NT2/D1 (cell line): ENCODE measurements around the gene FAM25G.
"Not testable (repeated sequence)": the region's sequence is repeated elsewhere in the genome, so short reads cannot be mapped to it uniquely, and the experiment has no call there.

ENCODE experiments used
- DNase-seq: peaks from one replicate; pipeline ENCODE4 v3.0.0-alpha.2; 2011; ENCODE audit warnings: low read depth, low spot score
- H3K27me3 ChIP-seq: 2 replicates; pipeline ENCODE4 v1.6.0; 2011; ENCODE audit warnings: mild to moderate bottlenecking; ENCODE audit not compliant: insufficient read length, insufficient read depth
- H3K36me3 ChIP-seq: 2 replicates; pipeline ENCODE4 v1.6.1; 2011; ENCODE audit warnings: mild to moderate bottlenecking, low read length, mixed read lengths; ENCODE audit not compliant: insufficient read depth, insufficient read length
- H3K4me1 ChIP-seq: 2 replicates; pipeline ENCODE4 v1.5.1; 2011; ENCODE audit not compliant: insufficient read depth, insufficient read length
- H3K4me3 ChIP-seq: 2 replicates; pipeline ENCODE4 v1.5.1; 2011; ENCODE audit warnings: low read depth; ENCODE audit not compliant: insufficient read length
- H3K9ac ChIP-seq: 2 replicates; pipeline ENCODE4 v1.6.0; 2011; ENCODE audit warnings: low read depth; ENCODE audit not compliant: insufficient read length
- H3K9me3 ChIP-seq: 2 replicates; pipeline ENCODE4 v1.5.1; 2011; ENCODE audit warnings: mild to moderate bottlenecking, low read length; ENCODE audit not compliant: insufficient read depth
- SUZ12 ChIP-seq: IDR thresholded peaks from 2 replicates; pipeline ENCODE4 v1.6.1; 2011; ENCODE audit not compliant: insufficient read length, insufficient read depth; ENCODE audit errors: extremely low read depth
- YY1 ChIP-seq: IDR thresholded peaks from 2 replicates; pipeline ENCODE4 v1.6.1; 2011; ENCODE audit not compliant: insufficient read length, insufficient read depth
- ZNF274 ChIP-seq: IDR thresholded peaks from 2 replicates; pipeline ENCODE4 v1.6.1; 2011; ENCODE audit warnings: mild to moderate bottlenecking, low read depth, low read length

The FAM25G gene

DNA sequence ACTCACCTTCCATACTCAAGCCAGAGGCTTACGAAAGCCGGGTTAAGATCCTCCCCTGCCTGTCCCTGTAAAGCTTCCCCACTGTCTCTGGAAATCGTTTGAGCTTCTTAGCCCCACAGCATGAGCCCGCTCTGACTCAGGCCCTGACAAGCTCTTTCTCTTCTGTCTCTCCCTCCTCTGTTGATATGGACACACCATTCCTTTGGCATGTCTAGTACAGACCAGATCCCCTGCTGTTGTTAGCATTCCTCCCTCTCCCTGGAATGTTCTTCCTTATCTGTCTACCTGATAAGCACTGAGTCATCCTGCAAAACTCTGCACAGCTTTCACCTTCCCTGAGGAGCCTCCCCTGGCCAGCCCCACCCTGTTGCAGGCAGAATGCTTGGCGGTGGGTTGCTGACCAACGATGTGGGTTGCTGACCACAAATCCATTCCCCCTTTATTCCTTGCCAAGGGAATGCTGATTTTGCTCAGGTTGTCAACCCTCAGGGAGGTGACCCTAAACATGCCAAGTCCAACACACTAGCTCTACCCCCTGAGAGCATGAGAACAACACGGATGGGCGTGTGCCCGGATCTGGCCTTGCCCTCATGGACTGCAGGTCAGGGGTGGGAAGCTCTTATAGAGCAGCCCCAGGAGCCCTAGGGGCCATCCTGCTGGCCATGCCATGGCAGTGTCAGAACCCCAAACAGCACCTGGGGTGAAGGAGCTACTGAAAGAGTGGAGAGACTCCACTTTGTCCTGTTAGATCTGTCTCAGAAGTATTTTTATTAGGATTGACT, 28.7 kb downstream of the FAM25G start:
- DNase-seq, H3K36me3 ChIP-seq, H3K4me1 ChIP-seq, H3K9ac ChIP-seq, H3K27me3 ChIP-seq, H3K4me3 ChIP-seq, H3K9me3 ChIP-seq: not testable (repeated sequence)

DNA sequence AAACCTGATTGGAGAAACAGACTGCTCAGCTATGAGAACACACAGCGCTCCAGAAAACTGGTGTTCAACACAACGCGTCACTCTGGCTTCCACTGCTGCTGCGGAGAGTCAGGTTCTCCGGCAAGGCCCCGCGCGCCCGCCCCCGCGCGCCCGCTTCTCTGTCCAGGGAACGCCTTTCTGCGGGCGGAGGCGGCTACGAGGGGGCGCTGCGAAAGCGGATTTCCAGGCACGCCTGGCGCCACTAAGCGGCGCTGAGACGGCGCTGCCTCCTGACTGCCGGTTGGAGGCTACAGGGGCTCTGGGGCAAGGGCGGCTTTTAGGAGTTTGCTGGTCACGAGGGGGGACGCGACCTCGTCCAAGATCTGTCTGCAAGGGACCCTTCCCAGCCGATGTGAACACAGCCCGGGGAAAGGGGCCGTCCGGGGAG, 30.2 kb downstream of the FAM25G start:
- H3K4me3 ChIP-seq, H3K36me3 ChIP-seq, DNase-seq, H3K4me1 ChIP-seq, H3K9ac ChIP-seq, H3K27me3 ChIP-seq, H3K9me3 ChIP-seq: not testable (repeated sequence)

DNA sequence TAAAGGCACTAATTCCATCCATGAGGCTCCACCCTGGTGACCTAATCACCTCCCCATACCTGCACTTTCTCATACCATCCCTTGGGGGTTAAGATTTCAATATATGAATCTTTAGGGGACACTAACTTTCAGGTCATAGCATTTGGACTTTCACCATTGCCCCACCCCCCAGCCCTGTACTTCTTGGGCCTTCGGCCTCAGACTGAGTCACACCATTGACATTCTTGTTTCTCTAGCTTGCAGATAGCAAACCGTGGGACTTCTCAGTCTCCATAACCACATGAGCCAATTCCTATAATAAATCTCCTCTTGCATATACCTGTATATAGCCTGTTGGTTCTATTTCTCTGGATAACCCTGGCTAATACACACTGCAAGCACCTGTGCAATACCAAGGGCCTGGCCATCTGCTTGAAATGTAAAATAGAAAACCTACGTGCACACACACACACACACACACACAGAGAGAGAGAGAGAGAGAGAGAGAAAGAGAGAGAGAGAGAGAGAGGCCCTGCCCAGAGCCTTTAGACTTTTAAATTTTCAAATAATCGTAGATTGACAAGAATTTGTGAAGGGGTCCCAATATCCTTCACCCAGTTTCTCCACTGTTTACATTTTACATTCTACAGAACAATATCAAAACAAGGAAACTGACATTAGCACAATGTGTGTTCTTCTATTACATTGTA, 32.9 kb downstream of the FAM25G start:
- no peaks in the 10 kb centered on the region for H3K27me3 ChIP-seq
- H3K4me3 ChIP-seq: no peak overlapping the region
- no peaks in the 10 kb centered on the region for H3K9me3 ChIP-seq
- no peak overlapping the region for H3K9ac ChIP-seq
- TF ChIP-seq YY1 (no peak), SUZ12 (no peak), ZNF274 (no peak)
- H3K4me1 ChIP-seq: peaks cover 2% of the 10 kb centered on the region
- no peak for DNase-seq
- H3K36me3 ChIP-seq: no peaks in the 10 kb centered on the region

DNA sequence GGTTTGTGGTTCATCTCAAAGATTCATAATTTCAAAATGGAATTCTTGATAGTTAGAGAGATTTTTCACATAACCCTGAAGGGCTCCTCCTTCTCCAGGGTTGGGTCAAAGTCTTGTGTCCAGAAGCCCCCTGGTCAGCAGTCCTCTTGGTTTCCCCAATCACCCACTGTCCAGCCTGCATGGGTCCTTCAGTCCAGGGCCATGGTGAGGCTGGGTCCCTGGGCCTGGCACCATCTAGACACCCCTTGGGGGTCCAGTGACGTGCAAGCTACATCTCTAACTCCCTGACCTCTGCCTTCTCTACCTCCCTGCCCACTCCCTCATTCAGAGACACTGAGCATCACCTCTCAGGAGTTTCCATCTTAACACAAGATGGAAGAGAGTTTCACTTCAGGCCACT, 33.7 kb downstream of the FAM25G start:
- TF ChIP-seq ZNF274 (no peak), YY1 (no peak), SUZ12 (no peak)
- Histone ChIP-seq H3K9ac (no peak overlapping the region), H3K36me3 (no peaks in the 10 kb centered on the region), H3K27me3 (no peaks in the 10 kb centered on the region), H3K4me1 (peaks cover 4% of the 10 kb centered on the region), H3K4me3 (no peak overlapping the region), H3K9me3 (no peaks in the 10 kb centered on the region)
- DNase-seq: no peak

DNA sequence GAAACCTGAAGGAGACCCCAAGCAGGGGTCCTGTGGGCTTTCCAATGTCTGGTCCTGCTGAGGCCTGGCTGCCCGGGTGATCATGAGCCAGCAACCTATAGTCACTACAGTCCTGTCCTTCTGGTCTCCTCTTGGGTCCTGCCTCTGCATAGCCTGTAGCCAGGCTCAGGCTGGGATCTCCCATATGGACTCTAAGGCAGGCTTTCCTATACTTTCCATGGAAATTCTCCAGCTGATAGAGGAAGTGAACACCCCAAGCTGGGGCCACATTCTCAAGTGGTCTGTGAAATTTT, 34.0 kb downstream of the FAM25G start:
- no peak overlapping the region for H3K9ac ChIP-seq
- DNase-seq: no peak
- H3K27me3 ChIP-seq: no peaks in the 10 kb centered on the region
- TF ChIP-seq SUZ12 (no peak), ZNF274 (no peak), YY1 (no peak)
- no peaks in the 10 kb centered on the region for H3K36me3 ChIP-seq
- no peak overlapping the region for H3K4me3 ChIP-seq
- H3K4me1 ChIP-seq: peaks cover 4% of the 10 kb centered on the region
- no peaks in the 10 kb centered on the region for H3K9me3 ChIP-seq

DNA sequence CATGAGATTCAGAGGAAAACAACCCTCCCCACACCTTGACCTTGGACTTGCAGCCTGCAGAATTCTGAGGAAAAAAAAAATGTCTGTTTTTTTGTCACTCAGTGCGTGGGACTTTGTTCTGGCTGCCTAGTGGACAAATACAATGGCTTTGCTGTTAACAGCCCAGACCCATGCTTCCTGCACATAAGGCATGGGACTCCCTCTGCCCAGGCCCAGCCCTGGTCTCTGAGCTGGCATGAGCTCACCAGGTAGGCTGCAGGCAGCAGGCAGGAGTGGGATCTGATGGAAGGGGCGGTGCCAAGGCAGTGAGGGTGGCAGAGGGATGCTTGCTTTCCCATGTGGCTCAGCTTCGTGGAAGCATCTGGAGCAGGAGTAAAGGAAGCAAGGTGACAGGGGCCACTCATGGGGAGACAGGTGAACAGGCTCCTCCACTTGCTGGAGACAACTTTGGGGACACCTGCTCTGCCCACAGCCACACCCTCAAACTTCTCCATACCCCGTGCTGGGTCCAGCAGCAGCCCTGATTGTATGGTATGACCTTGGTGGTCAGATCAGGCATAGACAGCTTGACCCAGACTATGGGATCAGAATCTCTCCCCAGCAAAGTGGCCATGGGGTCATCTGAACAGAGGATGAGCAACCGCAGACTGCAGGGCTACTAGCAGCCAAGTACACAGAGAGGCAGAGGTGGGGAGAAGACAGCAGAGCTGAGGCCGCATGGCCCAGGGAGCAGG, 34.5 kb downstream of the FAM25G start:
- no peaks in the 10 kb centered on the region for H3K9me3 ChIP-seq
- H3K9ac ChIP-seq: no peak overlapping the region
- H3K27me3 ChIP-seq: no peaks in the 10 kb centered on the region
- H3K4me3 ChIP-seq: no peak overlapping the region
- DNase-seq: no peak
- TF ChIP-seq ZNF274 (no peak), YY1 (no peak), SUZ12 (no peak)
- H3K4me1 ChIP-seq: peaks cover 8% of the 10 kb centered on the region
- no peaks in the 10 kb centered on the region for H3K36me3 ChIP-seq

DNA sequence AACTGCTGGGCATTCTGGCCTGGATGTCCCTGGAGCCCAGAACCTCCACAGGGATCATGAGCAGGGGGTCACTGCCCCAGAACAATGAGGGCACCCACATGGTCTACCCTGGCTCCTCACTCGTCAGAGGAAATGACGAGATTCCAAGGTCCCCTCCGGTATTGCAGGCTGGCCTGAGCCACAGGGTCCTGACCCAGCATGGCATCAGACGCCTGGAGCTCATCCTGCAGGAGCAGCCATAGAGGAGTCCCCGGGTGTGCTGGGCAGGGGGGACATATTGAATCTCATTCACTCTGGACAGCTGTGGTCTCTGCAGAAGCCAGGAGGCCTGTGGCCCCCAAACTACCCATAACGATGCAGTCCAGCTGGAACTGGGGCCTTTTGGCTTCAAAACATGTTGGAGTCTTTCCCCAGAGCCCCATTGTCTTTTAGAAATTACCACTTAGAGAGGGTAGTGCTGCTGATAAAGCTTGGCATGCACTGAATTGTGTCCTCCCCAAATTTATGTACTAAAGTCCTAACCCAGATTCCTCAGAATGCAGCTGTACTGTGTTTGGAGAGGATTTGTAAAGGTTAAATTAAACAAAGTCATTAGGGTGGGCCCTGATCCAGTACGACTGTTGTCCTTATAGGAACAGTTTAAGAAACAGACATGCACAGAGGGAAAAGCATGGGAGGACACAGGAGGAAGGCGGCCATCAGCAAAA, 35.3 kb downstream of the FAM25G start:
- H3K36me3 ChIP-seq: no peaks in the 10 kb centered on the region
- H3K9ac ChIP-seq: no peak overlapping the region
- no peaks in the 10 kb centered on the region for H3K9me3 ChIP-seq
- H3K4me1 ChIP-seq: peaks cover 9% of the 10 kb centered on the region
- no peak overlapping the region for H3K4me3 ChIP-seq
- H3K27me3 ChIP-seq: no peaks in the 10 kb centered on the region
- DNase-seq: no peak
- TF ChIP-seq ZNF274 (no peak), SUZ12 (no peak), YY1 (no peak)

DNA sequence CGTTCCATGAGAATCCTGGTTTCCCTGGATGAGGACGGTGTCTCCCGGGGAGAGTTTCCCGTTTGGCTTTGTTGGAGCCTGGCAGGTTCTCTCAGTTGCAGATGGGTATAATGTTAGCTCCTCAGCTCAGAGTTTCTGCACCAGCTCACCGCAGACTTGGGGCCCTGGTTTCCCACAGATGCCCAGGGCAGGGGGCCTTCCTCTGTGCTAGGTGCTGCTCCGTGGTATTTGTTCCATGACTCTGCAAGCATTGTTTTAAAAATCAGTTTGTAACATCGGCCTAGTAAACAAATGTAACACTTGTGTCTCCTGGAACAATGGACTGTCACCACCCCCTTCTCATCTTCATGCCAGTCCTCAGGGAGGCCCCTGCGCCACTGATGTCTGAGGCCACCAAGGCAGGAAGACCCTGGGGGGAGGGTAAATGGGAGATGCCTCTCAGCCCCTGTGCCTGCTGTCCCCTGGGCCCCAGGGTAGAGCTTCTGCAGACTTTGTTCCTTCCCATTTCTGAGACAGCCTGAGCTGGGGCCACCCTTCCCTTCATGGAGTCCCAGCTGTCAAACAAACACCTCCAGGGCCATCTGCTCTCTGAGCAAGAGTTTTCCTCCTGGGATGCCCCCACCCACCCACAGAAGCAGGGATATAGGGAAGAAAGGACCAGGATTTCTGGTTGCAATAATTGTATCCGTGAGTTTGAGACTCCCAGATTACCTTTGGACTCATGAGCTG, 36.0 kb downstream of the FAM25G start:
- H3K9ac ChIP-seq, H3K4me1 ChIP-seq, H3K36me3 ChIP-seq, H3K27me3 ChIP-seq, DNase-seq, H3K4me3 ChIP-seq, H3K9me3 ChIP-seq: not testable (repeated sequence)
